Measurements from ENCODE around the gene VEGFC.

Gene VEGFC

DNA sequence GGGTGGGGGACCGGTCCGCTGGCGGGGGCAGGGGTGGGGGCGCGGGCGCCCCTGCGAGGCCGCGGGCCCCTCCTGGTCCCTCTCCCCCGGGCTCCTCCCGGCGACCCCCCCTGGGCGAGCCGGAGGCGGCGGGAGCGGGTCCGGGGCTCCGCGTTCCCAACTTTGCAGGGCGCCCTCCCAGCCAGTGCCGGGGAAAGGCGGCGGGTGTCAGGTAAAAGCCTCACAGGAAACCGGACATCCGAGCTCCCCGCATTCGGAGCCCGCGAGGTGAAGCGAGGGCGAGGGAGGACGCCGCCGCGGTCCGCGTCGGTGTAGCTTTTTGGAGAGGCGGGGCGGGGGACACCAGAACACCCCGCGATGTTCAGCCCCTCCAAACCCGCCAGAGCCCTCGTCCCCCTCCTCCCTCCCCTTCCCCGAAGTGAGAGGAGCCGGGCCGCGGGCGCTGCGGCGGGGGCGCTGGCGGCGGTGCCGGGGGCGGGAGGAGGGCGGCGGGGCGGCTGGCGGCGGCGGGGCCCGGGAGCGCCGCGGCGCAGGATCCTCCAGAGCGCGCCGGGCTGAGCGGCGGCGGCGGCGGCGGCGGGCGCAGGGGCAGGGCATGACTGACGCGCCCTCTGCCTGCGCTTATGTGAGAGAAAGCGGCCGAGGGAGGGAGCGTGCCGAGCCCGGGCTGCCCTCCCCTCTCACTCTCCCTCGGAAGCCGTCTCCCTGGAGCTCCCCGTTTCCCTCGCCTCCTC, at the start of gene VEGFC:
Gene VEGFC, minus strand, starts transcription at position 597 of the 734 bp plus-strand sequence. CDS start 611 bp downstream, outside the sequence.
- Histone ChIP-seq H3K36me3 (ENCODE audit: insufficient read depth, low read length) (no peaks in the 10 kb centered on the region), H3K79me2 (ENCODE audit: insufficient read depth, low read length) (no peaks in the 10 kb centered on the region), H4K20me1 (ENCODE audit: insufficient read depth, low read length) (no peaks in the 10 kb centered on the region), H3K9ac (ENCODE audit: low read length) (no peak within 1 kb of the TSS), H3K9me3 (ENCODE audit: low read length) (no peaks in the 10 kb centered on the region), H3K9me2 (ENCODE audit: low read depth, low read length) (no peaks in the 10 kb centered on the region), H3K27ac (ENCODE audit: low read depth, low read length, poor library complexity, severe bottlenecking) (no peak within 1 kb of the TSS), H3F3A (ENCODE audit: insufficient read depth, low read length) (no peaks in the 10 kb centered on the region), H2AFZ (ENCODE audit: low read length) (no peak within 1 kb of the TSS), H3K27me3 (ENCODE audit: insufficient read depth, low read length) (no peaks in the 10 kb centered on the region), H3K4me3 (ENCODE audit: low read depth, low read length, poor library complexity, severe bottlenecking) (no peak within 1 kb of the TSS), H3K4me1 (ENCODE audit: insufficient read depth, low read length, severe bottlenecking) (no peaks in the 10 kb centered on the region), H3K4me2 (ENCODE audit: low read length) (no peak within 1 kb of the TSS)
- TF ChIP-seq EZH2 (IDR thresholded peaks at IDR 0.05; ENCODE audit: borderline replicate concordance, low read length) = no peak
- TF ChIP-seq, protein P1, sequence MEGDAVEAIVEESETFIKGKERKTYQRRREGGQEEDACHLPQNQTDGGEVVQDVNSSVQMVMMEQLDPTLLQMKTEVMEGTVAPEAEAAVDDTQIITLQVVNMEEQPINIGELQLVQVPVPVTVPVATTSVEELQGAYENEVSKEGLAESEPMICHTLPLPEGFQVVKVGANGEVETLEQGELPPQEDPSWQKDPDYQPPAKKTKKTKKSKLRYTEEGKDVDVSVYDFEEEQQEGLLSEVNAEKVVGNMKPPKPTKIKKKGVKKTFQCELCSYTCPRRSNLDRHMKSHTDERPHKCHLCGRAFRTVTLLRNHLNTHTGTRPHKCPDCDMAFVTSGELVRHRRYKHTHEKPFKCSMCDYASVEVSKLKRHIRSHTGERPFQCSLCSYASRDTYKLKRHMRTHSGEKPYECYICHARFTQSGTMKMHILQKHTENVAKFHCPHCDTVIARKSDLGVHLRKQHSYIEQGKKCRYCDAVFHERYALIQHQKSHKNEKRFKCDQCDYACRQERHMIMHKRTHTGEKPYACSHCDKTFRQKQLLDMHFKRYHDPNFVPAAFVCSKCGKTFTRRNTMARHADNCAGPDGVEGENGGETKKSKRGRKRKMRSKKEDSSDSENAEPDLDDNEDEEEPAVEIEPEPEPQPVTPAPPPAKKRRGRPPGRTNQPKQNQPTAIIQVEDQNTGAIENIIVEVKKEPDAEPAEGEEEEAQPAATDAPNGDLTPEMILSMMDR (IDR thresholded peaks at IDR 0.05; ENCODE audit: low read length) = no peak

- Histone ChIP-seq H3K27me3 (ENCODE audit: insufficient read depth, low read length) (no peaks in the 10 kb centered on the region), H3K9me3 (ENCODE audit: low read length) (no peaks in the 10 kb centered on the region), H3K79me2 (ENCODE audit: insufficient read depth, low read length) (no peaks in the 10 kb centered on the region), H3K4me1 (ENCODE audit: insufficient read depth, low read length, severe bottlenecking) (no peaks in the 10 kb centered on the region), H3K36me3 (ENCODE audit: insufficient read depth, low read length) (no peaks in the 10 kb centered on the region), H3K4me3 (ENCODE audit: low read depth, low read length, poor library complexity, severe bottlenecking) (no peak overlapping the region), H3K4me2 (ENCODE audit: low read length) (no peak overlapping the region), H3K9ac (ENCODE audit: low read length) (no peak overlapping the region), H3K27ac (ENCODE audit: low read depth, low read length, poor library complexity, severe bottlenecking) (no peak overlapping the region), H3F3A (ENCODE audit: insufficient read depth, low read length) (no peaks in the 10 kb centered on the region), H3K9me2 (ENCODE audit: low read depth, low read length) (no peaks in the 10 kb centered on the region), H2AFZ (ENCODE audit: low read length) (no peak overlapping the region), H4K20me1 (ENCODE audit: insufficient read depth, low read length) (no peaks in the 10 kb centered on the region)
- no peak for TF ChIP-seq EZH2 (IDR thresholded peaks at IDR 0.05; ENCODE audit: borderline replicate concordance, low read length)
- TF ChIP-seq, protein P1 (IDR thresholded peaks at IDR 0.05; ENCODE audit: low read length) = no peak
Measured at GRCh38 chr4:176841711-176842112, 49.0 kb upstream of the VEGFC start.

DNA sequence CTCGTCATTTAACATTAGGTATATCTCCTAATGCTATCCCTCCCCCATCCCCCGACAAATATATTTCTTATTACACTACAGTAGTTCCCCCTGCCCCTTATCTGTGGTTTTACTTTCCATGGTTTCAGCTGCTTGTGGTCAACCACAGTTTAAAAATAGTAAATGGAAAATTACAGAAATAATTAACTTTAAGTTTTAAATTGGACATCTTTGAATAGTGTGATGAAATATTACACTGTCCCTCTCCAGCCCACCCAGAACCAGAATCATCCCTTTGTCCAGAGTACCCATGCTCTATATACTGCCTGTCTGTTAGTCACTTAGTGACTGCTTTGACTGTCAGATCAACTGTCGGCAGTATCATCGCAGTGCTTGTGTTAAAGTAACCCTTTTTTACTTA, 47.4 kb upstream of the VEGFC start:
- no peaks in the 10 kb centered on the region for H3K9me3 ChIP-seq (ENCODE audit: low read length)
- H4K20me1 ChIP-seq (ENCODE audit: insufficient read depth, low read length) = no peaks in the 10 kb centered on the region
- H3K79me2 ChIP-seq (ENCODE audit: insufficient read depth, low read length) = no peaks in the 10 kb centered on the region
- no peak overlapping the region for H3K4me3 ChIP-seq (ENCODE audit: low read depth, low read length, poor library complexity, severe bottlenecking)
- no peak overlapping the region for H2AFZ ChIP-seq (ENCODE audit: low read length)
- no peaks in the 10 kb centered on the region for H3K4me1 ChIP-seq (ENCODE audit: insufficient read depth, low read length, severe bottlenecking)
- H3K4me2 ChIP-seq (ENCODE audit: low read length) = no peak overlapping the region
- H3K9ac ChIP-seq (ENCODE audit: low read length) = no peak overlapping the region
- no peak overlapping the region for H3K27ac ChIP-seq (ENCODE audit: low read depth, low read length, poor library complexity, severe bottlenecking)
- no peaks in the 10 kb centered on the region for H3K36me3 ChIP-seq (ENCODE audit: insufficient read depth, low read length)
- H3F3A ChIP-seq (ENCODE audit: insufficient read depth, low read length) = no peaks in the 10 kb centered on the region
- no peaks in the 10 kb centered on the region for H3K9me2 ChIP-seq (ENCODE audit: low read depth, low read length)
- TF ChIP-seq, protein P1 (IDR thresholded peaks at IDR 0.05; ENCODE audit: low read length) = no peak
- no peak for TF ChIP-seq EZH2 (IDR thresholded peaks at IDR 0.05; ENCODE audit: borderline replicate concordance, low read length)
- H3K27me3 ChIP-seq (ENCODE audit: insufficient read depth, low read length) = no peaks in the 10 kb centered on the region

Measured in OCI-LY1 (cell line).